ENCODE results near the gene CDK12. TPM values are rescaled to one million over a fixed set of nuclear protein-coding genes. Genes with fewer than 3 reads are reported as not detected.

CDK12 gene
- total RNA-seq = 19.9 and 20.0 TPM in 2 replicates

GRCh38 chr17:39461113-39461925 lies at the start of gene CDK12:
CDK12 (plus strand) TSS chr17:39461486; CDS start chr17:39462072, 586 bp downstream.

GRCh38 chr17:39450847-39451581 lies 10.3 kb upstream of the CDK12 start, which contains the start of gene MED1:
MED1 (minus strand) TSS chr17:39451263; CDS start chr17:39451062, 201 bp downstream.

Other genes starting within 250 kb of the CDK12 start
- gene STAC2, start 235.5 kb upstream of the CDK12 start, total RNA-seq = under 0.01 TPM in 2 replicates
- 10.2 and 16.6 TPM in 2 replicates for gene FBXL20, start 59.9 kb upstream of the CDK12 start, total RNA-seq
- gene MED1, start 10.2 kb upstream of the CDK12 start, total RNA-seq = 16.3 and 16.9 TPM in 2 replicates
- not detected in 2 replicates for gene NEUROD2, start 146.4 kb downstream of the CDK12 start, total RNA-seq
- not detected in 2 replicates for gene PPP1R1B, start 165.5 kb downstream of the CDK12 start, total RNA-seq
- 27.6 and 33.4 TPM in 2 replicates for gene STARD3, start 175.7 kb downstream of the CDK12 start, total RNA-seq
- gene TCAP, start 203.9 kb downstream of the CDK12 start, total RNA-seq = 0.19 and 0.28 TPM in 2 replicates
- gene PNMT, start 207.0 kb downstream of the CDK12 start, total RNA-seq = not detected in 2 replicates
- gene PGAP3, start 226.6 kb downstream of the CDK12 start, total RNA-seq = 4.2 and 10.7 TPM in 2 replicates
- gene ERBB2, start 238.6 kb downstream of the CDK12 start, total RNA-seq = 22.6 and 26.8 TPM in 2 replicates

Measured in regular cardiac myocyte (primary cell).